HepG2 (cell line): ENCODE measurements around the gene KIF2C. TPM values are rescaled to one million over a fixed set of nuclear protein-coding genes. Genes with fewer than 3 reads are reported as not detected.

Experiments
- ATF1 ChIP-seq: IDR thresholded peaks from 2 replicates; pipeline ENCODE4 v1.6.1; 2016; ENCODE audit warnings: mild to moderate bottlenecking, control low read depth
- HHEX ChIP-seq: IDR thresholded peaks from 2 replicates; pipeline ENCODE4 v1.6.1; 2016; ENCODE audit warnings: control low read depth
- MAX ChIP-seq: IDR thresholded peaks from 2 replicates; pipeline ENCODE4 v1.6.1; 2012; ENCODE audit warnings: inconsistent platforms
- NR1H2 ChIP-seq: sonication (generic); formaldehyde crosslinking; IDR thresholded peaks from 2 replicates; pipeline ENCODE4 v1.8.1; 2022; ENCODE audit warnings: low read depth, missing genetic modification reagents, borderline replicate concordance
- PAXIP1 ChIP-seq: sonication (generic); formaldehyde crosslinking; conservative IDR thresholded peaks from 2 replicates; pipeline ENCODE4 v1.4.0; 2020; ENCODE audit warnings: mild to moderate bottlenecking, missing genetic modification reagents, moderate library complexity
- PLRG1 ChIP-seq: fragments of 450-650 bp; conservative IDR thresholded peaks from 2 replicates; pipeline ENCODE4 v1.6.1; 2016
- RAD51 ChIP-seq: fragments of 450-650 bp; IDR thresholded peaks from 2 replicates; pipeline ENCODE4 v1.6.1; 2016; ENCODE audit warnings: borderline replicate concordance
- RFXAP ChIP-seq: sonication (generic); formaldehyde crosslinking; IDR thresholded peaks from 2 replicates; pipeline ENCODE4 v1.4.0; 2020; ENCODE audit warnings: missing genetic modification reagents, borderline replicate concordance
- TOE1 ChIP-seq: sonication (generic); formaldehyde crosslinking; IDR thresholded peaks from 2 replicates; pipeline ENCODE4 v1.4.0; 2020; ENCODE audit warnings: mild to moderate bottlenecking, missing genetic modification reagents
- UBTF ChIP-seq: sonication (generic); formaldehyde crosslinking; IDR thresholded peaks from 2 replicates; pipeline ENCODE4 v1.4.0; 2020; ENCODE audit warnings: mild to moderate bottlenecking, missing genetic modification reagents
- USF2 ChIP-seq, 2 experiments: sonication (generic) in 1 of 2; formaldehyde crosslinking in 1 of 2; IDR thresholded peaks; 2 replicates each; pipeline versions ENCODE4 v1.5.1 to v1.6.1; 2011 to 2020; ENCODE audit warnings: borderline replicate concordance in 1 of 2, low read depth in 1 of 2, low read length in 1 of 2, mild to moderate bottlenecking in 1 of 2, missing genetic modification reagents in 1 of 2, moderate library complexity in 1 of 2
- ZBTB14 ChIP-seq: sonication (generic); formaldehyde crosslinking; IDR thresholded peaks from 2 replicates; pipeline ENCODE4 v1.4.0; 2020; ENCODE audit warnings: missing genetic modification reagents
- ZC3H13 ChIP-seq: sonication (generic); formaldehyde crosslinking; IDR thresholded peaks from 2 replicates; pipeline ENCODE4 v1.8.1; 2023; ENCODE audit warnings: mild to moderate bottlenecking, missing genetic modification reagents, moderate library complexity
- ZKSCAN8 ChIP-seq: IDR thresholded peaks from 2 replicates; pipeline ENCODE4 v1.6.1; 2016; ENCODE audit warnings: borderline replicate concordance, missing genetic modification reagents, missing compliant biosample characterization
- ZNF556 ChIP-seq: sonication (generic); formaldehyde crosslinking; IDR thresholded peaks from 2 replicates; pipeline ENCODE4 v1.4.0; 2020; ENCODE audit warnings: mild to moderate bottlenecking, missing genetic modification reagents, borderline replicate concordance
- ZNF652 ChIP-seq: IDR thresholded peaks from 2 replicates; pipeline ENCODE4 v1.6.1; 2016; ENCODE audit warnings: low read depth, borderline replicate concordance
- ZNF691 ChIP-seq: sonication (generic); formaldehyde crosslinking; IDR thresholded peaks from 2 replicates; pipeline ENCODE4 v1.4.0; 2020; ENCODE audit warnings: missing genetic modification reagents, low read depth, mild to moderate bottlenecking, borderline replicate concordance
- polyA plus RNA-seq, 8 experiments: library from polyadenylated mRNA; depleted of rRNA in 3 of 8; stranded (reverse) in 7 of 8; unstranded in 1 of 8; fragments of >200 nt; fragmentation: Illumina TruSeq in 4 of 8; extraction: Trizol in 4 of 8; gene quantifications; 2 replicates each; pipeline versions ENCODE4 v1.2.1 to v1.2.3, GENCODE V29; 2011 to 2016; ENCODE audit warnings: low read depth in 4 of 8, missing spikeins in 1 of 8, mixed read lengths in 1 of 8; ENCODE audit not compliant: insufficient read depth in 1 of 8
- total RNA-seq, 5 experiments: library from RNA; depleted of rRNA; stranded (reverse); fragments of >200 nt; fragmentation: Illumina TruSeq; extraction: Trizol; gene quantifications; 2 replicates each; pipeline ENCODE4 v1.2.3, GENCODE V29; 2016; ENCODE audit warnings: low read depth in 1 of 5

Gene KIF2C
- total and polyA plus RNA-seq, 2 of the 13 experiments (the other 11 are each of a cell fraction or from before 2014, with no cell fraction given) = 29.7 to 53.7 TPM

GRCh38 chr1:44784094-44785028 lies 44.7 kb downstream of the KIF2C start (continued):
- TF ChIP-seq RAD51 (no peak), ZNF691 (CRISPR knock-in tag) (no peak; the same call in 1 of the 2 replicates), ZNF556 (peak; percentile 32; the same call in 1 of the 2 replicates), USF2 (IDR thresholded peaks at IDR 0.05; ENCODE audit: low read depth, low read length) (no peak), USF2 (CRISPR knock-in tag; IDR thresholded peaks at IDR 0.05; ENCODE audit: borderline replicate concordance) (no peak), ZNF652 (CRISPR knock-in tag) (no peak), NR1H2 (CRISPR knock-in tag) (peak; percentile 59; the same call in 1 of the 2 replicates), ZKSCAN8 (CRISPR knock-in tag) (no peak), UBTF (CRISPR knock-in tag) (peak; percentile 95), RFXAP (CRISPR knock-in tag) (no peak), PAXIP1 (CRISPR knock-in tag) (peak; percentile 5; the same call in 1 of the 2 replicates), TOE1 (CRISPR knock-in tag) (no peak), PLRG1 (no peak), MAX (peak; percentile 94), ZBTB14 (CRISPR knock-in tag) (0 out of 2 replicates have a peak, but pooled peaks have one; percentile 22), ZC3H13 (CRISPR knock-in tag) (peak; percentile 64; the same call in 1 of the 2 replicates), HHEX (CRISPR knock-in tag) (no peak), ATF1 (no peak)
